Activated CD4-positive, CD25-positive, alpha-beta regulatory T cell treated with anti-CD3 and anti-CD28 coated beads, Interleukin-2, amount 50 U/mL, for 72 hours (primary cell): Measurements from ENCODE around the gene NPR2.

ENCODE experiments used
- DNase-seq: peaks from one replicate; pipeline ENCODE4 v3.0.0; 2021

Gene NPR2

DNA sequence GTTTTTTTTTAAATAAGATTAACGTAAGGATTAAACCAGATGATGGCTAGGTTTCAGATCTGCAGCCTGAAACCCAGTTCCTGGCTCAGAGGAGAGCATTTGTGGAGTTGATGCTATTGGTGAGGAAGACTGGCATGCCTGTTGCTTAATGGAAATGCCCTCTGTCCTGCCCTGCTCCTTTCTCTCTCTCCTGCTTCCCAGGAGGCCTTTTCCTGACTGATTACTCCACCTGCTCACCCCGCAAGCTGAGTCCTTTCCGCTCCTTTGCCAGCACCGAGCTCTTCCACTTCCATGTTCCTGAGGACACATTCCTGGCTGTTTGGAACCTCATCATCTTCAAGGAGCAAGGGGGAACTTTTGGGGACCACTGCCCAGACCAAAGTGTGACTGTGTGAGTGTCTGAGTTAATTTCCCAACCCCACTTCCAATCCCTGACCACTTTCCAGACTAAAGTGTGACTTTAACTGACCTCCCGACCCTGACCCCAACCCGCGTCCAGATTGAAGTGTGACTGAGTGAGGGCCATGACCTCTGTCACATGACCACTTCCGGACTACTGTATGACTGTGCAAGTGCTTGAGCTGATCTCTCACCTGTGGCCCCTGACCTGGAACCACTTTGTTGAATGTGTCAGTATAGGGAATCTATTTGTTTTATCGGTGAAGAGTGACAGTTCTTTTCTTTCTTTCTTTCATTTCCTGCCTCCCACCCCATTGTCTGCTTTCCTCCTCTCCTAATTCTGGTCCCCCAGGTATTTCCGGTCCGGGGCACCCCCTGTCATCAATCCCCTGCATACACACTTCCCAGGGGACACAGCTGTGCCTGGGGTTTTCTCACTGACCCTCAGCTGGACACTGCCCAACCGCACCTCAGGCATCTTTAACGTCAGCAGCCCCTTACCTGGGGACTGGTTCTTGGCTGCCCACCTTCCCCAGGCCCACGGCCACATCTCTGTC, 43.1 kb downstream of the NPR2 start:
- no peak for DNase-seq

DNA sequence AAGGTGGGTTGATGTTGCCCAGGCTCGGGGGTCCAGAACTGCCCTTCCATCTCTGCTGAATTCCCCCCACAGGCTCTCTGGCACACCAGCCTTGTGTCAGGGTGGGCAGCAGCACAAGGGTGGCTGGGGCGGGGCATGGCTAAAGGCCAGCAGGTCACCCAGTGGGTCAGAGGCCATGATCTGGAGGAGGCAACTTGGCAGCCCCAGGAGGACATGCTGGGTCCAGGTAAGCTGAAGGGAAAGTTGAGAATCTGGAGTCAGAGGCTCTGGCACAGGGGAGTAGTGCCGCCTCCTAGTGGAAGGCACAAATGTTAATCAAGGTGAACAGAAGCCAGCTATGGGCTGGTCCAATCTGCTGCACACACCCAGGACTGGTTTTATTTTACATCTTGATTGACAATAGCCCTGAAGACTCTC, 43.8 kb downstream of the NPR2 start:
- no peak for DNase-seq

DNA sequence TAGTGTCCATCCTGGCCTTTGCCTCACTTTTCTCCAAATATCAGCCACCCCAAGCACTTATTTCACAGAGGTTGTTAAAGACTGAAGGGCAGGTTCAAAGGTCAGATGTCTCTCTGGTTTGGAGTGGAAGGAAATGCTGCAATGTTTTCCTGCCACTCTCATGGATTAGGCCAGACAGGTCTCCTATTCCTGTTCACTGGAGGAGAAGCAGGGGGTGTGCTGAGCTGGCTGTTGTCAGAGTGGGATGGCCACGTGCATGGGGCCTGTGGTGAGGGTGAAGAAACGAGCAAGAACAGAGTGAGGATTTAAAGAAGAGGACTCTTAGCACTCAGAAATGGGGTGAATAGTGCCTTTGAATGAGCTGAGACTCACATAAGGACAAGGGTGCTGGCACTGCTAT, 44.4 kb downstream of the NPR2 start:
- DNase-seq = no peak

DNA sequence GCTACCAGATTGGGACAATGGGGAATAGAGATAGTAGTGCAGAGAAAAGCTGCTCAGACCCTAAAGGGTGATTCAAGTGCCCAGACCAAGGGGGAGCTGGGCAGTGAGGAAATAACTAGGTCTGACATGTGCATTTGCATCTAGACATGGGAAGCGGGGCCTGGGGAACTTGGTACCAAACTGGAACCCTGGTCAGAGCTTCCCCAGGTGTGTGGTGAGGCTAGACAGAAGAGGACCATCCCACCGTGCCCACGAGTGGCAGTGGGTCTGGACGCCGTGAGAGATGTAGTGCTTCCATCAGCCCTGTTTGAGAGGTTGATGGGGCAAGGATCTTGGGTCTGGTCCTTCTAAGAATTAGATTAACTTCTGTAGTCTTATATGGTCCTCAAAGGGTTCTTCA, 45.2 kb downstream of the NPR2 start:
- no peak for DNase-seq

DNA sequence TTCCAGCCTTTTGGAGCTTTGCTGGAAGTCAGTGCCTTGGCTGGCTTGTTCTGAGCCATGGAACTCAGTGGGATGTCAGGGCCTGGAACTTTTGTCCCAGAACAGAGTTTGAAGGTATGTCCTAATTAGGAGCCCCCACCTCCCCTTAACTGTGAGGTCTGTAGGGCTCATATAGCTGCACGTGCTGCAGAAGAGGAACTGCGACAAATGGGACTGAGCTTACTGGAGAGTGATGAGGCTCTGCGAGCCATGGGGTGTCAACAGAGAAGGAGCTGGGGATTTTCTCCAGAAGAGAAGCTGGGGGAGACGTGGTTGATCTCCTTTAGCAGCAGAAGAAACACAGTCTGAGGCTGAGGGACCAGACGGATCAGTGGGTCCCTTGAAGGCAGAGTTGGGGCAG, 48.5 kb downstream of the NPR2 start:
- DNase-seq = no peak

DNA sequence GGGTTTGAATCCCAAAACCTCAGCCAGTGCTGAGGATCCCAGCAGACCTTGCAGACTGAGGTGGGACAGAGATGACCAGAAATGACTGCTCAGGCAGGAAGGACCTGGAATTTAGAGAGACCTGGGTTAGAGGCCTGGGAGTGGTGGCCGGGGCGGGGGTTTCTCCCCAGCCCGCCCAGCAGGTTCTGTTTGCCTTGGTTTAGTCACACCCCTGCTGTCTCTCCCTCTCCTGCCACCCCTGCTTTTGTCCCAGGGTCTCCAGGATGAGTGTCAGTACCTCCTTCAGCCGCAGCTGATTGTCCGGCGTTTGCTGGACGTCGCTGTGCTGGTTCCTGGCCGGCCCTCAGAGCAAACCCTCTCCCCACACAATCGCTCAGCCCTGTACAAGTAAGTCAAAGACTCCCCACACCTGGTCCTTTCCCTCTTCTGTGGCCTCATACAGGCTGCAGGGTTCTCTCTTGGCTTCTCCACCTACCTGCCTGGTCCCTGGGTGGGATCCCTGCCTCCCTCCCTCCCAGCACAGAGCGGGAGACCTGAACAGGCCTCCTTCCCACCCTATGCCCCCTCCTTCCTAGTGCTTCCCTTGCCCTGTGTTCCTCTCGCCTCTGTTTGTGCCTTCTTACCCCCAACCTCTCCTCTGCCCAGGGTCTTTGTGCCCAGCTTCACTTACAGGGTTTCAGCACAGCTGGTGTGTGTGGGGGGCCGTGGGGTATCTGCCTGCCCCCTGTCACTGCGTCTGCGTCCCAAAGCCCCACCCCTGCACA, 49.7 kb downstream of the NPR2 start:
- no peak for DNase-seq

DNA sequence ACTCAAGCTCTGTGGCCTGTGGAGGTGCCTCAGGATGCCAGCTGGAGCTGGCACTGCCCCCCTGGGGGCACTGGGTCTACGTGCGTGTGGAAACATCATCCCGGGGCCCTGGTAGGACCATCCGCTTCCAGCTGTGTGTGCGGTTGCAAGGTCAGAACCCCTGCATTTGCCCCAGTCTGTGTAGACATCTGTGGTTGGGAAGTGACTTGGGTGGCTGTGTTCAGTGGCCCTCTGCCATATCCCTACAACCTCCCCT, 50.2 kb downstream of the NPR2 start:
- DNase-seq = no peak

DNA sequence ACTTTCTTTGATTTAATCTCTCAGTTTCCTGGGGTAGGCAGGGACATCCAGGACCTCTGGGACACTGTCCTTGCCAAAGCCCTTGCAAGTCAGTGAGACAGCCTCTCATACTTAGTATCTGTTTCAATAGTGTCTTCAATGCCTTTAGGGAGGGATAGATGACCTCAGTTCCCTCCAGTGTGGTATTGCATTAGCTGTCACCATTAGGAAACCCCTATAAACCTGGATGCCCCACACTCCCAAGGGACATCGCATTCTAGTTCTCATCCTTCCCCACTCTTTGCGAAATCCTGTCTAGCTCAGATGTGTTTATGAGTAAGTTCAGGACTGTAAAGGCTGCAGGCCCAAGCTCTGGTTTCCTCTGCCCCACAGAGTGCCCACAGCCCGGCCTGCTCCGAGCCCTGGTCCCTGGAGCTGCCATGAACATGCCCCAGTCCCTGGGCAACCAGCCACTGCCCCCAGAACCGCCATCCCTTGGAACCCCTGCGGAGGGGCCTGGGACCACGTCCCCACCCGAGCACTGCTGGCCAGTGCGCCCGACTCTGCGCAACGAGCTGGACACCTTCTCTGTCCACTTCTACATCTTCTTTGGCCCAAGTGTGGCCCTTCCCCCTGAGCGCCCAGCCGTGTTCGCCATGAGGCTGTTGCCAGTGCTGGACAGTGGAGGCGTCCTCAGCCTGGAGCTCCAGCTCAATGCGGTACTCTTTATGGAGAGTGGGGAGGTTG, 50.8 kb downstream of the NPR2 start:
- DNase-seq = no peak

DNA sequence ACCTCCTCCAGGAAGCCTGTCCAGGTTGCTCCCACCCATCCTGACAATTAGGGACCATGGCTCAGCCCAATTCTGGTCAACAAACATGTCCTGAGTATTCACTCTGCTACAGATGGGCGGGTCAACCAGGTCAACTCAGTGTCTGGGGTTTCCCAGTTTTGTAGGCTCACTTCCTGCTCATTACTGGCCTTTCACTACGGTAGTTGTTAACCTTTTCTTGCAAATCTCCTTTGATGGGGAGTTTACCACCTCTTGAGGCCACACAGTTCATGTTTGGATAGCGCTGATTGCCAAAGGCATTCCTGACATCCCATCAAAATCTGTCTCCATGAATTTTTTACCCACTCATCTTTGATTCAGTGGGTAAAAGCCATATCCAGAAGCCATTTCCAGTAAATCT, 51.4 kb downstream of the NPR2 start:
- no peak for DNase-seq

DNA sequence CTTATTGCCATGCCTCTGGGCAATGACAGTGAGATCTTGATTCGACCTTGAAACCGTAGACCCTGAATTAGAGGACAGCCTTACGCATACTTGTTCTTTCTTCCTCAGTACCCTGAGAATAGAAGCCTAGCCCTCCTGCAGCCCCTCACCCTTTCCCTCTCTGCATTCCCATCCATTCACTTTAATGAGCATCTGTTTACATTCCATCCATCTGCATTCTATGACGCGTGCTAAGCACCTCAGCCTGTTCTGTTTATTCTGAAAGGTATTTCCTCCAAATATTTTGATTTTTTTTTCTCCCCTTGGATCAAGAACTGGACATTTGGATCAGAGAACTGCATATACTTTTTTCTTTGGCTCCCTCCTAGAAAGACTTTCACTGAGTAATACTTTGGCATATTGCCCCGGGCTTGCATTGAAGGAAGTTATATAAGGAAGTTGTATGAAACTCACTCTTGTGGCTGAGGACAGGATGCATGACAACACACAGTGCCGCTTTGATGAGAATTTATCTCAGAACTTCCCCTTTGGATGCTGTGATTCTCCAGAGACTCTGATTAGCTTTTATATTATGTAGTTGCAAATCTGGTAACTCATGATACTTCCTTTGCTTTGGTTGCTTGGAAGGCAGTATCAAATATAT, 53.4 kb downstream of the NPR2 start:
- no peak for DNase-seq

DNA sequence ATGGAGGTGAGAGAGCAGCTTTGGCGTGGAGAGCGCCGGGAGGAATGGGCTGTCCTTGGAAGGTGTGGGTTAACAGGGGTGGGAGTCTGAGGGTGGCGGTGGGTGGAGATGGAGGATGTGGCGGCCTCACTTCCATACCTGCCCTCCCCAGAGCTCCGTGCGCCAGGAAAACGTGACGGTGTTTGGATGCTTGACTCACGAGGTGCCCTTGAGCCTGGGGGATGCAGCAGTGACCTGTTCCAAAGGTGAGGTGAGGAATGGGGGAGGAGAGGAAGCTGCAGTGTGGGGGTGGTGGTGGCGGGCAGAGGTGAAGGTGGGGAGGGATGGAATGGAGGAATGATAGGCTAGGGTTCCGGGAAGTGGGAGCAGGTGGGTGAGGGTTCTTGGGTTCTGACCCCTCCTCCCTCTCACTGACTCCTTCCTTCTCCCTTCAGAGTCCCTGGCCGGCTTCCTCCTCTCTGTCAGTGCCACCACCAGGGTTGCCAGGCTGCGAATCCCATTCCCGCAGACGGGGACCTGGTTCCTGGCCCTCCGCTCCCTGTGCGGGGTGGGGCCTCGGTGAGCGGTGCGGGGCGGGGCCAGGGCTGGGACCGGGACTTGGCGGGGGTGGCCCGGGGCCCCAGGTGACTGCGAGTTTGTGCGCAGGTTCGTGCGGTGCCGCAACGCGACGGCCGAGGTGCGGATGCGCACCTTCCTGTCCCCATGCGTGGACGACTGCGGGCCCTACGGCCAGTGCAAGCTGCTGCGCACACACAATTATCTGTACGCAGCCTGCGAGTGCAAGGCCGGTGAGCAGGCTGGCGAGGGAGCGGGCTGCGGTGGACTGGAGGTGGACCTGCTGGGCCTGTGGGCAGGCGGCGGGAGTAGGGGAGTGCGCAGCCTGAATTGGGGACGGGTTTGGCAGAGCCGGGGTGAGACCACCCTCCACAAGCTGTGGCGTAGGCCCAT, 54.7 kb downstream of the NPR2 start:
- no peak for DNase-seq

DNA sequence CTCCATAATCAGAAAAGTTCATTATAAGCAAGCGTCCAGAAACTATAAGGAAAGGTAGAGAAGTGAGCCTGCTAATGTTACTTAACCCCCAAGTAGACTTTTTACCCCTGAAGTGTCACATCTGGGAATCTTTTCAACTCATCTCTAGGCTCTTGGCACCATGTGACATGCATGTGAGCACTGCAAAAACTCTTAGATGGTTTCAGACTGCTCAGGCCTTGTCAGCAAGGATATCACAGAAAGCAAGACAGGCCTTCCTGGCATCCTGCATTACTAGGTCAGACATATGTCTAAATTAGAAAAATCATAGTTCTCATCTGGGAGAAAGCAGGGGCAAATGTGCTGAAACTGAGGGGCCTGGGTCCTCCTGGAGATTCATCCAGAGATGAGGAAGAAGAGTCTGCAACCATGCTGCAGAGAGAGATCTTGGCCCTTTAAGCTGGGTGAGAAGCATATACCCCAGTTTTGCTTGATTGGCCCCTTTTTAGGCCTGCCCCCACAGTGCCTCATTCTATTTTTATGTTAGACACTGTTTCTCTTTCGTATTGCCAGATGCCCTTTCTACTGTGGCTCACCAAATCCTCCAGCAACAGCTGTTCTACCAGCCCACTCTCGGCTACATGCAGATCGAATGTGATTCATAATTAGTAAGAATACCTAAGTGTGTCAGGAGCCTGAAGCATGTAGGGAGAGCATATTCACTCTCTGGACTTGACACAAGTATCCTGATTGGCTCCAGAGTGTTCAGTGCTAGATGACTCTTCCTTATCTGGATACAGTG, 56.6 kb downstream of the NPR2 start:
- DNase-seq = no peak

DNA sequence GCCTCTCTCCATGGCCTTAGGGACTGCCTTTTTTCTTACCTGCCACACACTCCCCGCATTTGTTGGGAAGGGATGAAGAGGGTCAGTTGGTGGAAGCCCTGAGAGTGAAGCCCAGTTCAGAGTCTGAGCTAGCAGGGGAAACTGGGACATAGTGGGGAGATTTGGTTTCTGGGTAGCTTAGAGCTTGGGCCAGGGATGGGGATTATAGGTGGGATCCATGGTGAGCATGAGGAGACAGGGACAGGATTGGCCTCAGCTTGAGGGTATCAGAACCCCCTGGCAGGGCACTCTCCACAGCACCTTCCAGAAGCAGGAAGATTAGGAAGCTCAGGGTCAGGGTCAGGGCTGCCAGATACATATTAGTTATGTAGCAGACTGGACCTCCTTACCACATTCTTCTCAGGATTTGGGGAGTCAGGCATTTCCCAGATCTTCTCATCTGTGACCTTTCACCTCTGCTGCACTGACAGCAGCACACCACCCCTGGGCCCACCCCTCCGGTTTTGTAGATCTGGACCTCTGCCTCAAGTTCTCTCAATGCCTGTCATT, 61.0 kb downstream of the NPR2 start:
- DNase-seq = no peak

DNA sequence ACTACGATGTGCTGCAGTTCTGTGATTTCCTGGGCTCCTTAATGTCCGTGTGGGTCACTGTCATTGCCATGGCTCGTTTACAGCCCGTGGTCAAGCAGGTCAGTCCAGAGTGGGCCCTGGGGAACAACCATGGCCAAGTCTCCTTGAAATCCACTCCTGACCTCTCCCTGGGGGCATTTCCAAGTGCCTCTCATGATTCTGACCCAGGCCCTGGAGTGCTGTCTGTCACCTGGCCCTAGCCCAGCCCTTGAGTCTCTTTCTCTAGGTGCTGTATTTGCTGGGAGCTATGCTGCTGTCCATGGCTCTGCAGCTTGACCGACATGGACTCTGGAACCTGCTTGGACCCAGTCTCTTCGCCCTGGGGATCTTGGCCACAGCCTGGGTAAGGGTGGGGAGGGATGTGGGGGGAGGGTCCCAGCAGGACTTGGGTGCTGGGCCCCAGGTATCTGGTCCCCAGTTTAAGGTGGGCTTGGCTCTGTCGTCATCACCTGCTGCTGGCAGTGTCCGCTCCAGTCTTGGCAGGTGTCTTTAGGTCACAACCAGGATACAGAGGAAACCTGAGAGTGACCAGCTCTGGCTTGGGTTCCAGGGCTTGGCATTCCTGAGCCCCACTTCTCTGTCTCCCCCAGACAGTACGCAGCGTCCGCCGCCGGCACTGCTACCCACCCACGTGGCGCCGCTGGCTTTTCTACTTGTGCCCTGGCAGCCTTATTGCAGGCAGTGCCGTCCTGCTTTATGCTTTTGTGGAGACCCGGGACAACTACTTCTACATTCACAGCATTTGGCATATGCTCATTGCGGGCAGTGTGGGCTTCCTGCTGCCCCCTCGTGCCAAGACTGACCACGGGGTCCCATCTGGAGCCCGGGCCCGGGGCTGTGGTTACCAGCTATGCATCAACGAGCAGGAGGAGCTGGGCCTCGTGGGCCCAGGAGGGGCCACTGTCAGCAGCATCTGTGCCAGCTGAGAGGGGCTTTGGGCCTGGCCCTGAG, 61.8 kb downstream of the NPR2 start:
- no peak for DNase-seq

DNA sequence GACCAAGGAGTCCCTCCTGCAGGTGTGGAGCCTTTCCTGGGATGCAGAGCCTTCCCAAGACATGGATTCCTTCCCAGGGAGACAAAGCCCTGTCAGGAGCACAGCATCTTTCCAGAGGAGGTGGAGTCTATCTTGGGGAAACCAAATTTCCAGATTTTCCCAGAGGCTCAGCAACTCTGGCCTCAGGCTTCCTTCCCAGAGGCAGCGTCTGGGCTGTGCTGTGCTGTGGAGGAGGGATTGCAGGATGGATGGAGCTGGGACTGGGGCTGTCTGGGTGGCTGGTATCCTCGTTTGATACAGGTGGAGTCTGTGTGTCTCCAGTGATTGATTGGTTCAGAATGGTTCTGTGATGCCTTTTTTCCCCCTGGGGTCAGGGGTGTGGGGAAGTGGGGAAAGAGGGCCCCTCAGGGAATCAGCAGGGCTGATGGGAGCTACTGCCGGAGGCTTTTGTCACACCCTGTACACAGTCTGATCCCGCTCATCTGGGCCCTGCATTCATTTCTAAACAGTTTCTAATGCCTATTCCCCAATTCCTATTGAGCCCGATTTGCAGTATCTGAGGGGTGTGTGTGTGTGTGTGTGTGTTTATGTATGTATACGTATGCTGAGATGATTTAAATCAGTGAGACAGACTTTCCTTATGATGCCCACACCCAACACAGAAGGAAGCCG, 62.8 kb downstream of the NPR2 start:
- DNase-seq = no peak

DNA sequence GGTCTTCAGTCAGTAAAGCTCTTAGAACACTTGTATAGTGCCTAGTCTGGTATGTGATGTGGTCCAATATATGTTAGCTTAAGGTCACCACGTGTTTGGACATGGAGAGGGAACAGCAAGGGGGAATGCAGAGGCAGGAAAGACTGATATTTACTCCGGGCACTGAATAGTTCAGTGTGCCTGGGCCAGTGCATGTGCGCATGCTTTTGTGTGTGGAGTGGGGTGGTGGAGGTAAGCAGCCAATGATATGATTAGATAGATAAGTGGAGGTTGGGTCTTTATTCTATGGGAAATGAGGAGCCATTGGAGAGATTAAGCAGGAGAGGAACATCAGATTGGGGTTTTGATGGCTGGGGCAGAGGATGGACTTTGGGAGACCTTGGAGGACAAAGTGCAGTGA, 64.8 kb downstream of the NPR2 start:
- no peak for DNase-seq

DNA sequence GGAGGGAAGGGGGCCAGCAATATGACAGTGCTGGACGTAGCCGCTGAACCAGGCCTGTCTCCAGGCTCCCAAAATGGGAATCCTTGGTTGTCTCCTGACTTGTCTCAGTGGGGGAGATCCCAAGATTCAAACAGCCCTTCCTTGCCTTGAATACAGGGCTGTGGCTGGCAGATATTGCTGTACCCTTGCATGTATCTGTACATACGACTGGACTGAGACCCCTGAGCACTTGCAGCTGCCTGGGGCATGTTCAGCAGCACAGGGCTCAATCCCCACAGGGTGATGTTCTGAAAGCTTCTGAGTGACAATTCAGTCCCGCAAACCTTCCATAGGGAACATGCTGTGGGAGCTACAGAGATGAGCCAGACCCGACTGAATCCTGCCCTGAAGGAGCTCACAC, 65.5 kb downstream of the NPR2 start:
- no peak for DNase-seq

DNA sequence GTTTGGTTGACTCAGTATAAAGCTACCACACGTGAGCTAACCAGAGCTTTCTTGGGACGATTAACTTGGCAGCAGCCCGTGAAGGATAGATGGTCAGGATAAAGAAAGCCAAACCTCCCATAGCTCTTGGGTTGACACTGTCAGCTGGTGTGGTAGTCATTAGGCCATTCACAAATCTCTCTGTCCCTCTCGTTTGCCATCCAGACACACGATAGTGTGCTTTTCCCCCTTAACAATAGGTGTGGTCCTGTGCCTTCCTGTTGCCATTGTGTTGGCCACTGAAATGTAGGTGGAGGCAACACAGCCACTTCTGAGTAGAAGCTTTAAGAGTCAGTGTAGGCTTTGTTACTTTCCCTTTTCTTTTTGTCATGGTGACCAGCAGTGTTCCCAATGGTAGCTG, 67.1 kb downstream of the NPR2 start:
- DNase-seq = no peak
